ENCODE results near the gene F13A1. TPM values are rescaled to one million over a fixed set of nuclear protein-coding genes. Genes with fewer than 3 reads are reported as not detected.

F13A1 gene
- polyA plus RNA-seq, 1 of the 3 experiments (the other 2 are of a cell fraction), result not detected

GRCh38 chr6:6210994-6211393 lies 109.5 kb downstream of the F13A1 start:
- no peak for TF ChIP-seq GABPA (IDR thresholded peaks at IDR 0.05; ENCODE audit: low read depth)
- no peak for TF ChIP-seq SIN3A (IDR thresholded peaks at IDR 0.05; ENCODE audit: borderline replicate concordance, low read depth, low read length)
- TF ChIP-seq PBX3 (IDR thresholded peaks at IDR 0.05), result no peak
- ChIA-PET POLR2A (no interaction called here), CTCF (no interaction called here)
- H3F3A ChIP-seq (replicated peaks; ENCODE audit: insufficient read depth), result no peaks in the 10 kb centered on the region
- no peak overlapping the region for H3K4me2 ChIP-seq
- no peak overlapping the region for H3K4me3 ChIP-seq (ENCODE audit: low read depth in 2 of 2, low read length in 1 of 2)
- H3K9me2 ChIP-seq, result no peaks in the 10 kb centered on the region
- H3K79me2 ChIP-seq (ENCODE audit: insufficient read depth), result no peaks in the 10 kb centered on the region
- H3K36me3 ChIP-seq (replicated peaks in 1 of 2; ENCODE audit: control insufficient read depth in 1 of 2, insufficient read depth in 2 of 2, low read length in 1 of 2), result no peaks in the 10 kb centered on the region
- H3K4me1 ChIP-seq (ENCODE audit: control insufficient read depth in 1 of 2, insufficient read depth in 2 of 2, low read depth in 1 of 2, low read length in 1 of 2), result no peaks in the 10 kb centered on the region
- 3% methylated on average over 2 of the region's 2 CpGs for WGBS (ENCODE audit: low lambda C conversion rate)
- H3K27ac ChIP-seq (ENCODE audit: low read depth in 2 of 2, low read length in 1 of 2), result no peak overlapping the region
- no peak overlapping the region for H2AFZ ChIP-seq (ENCODE audit: low read depth)
- DNase-seq, result no peak
- H3K27me3 ChIP-seq (ENCODE audit: insufficient read depth), result no peaks in the 10 kb centered on the region
- no peak overlapping the region for H3K9ac ChIP-seq
- no peaks in the 10 kb centered on the region for H3K9me3 ChIP-seq
- no peaks in the 10 kb centered on the region for H4K20me1 ChIP-seq (ENCODE audit: insufficient read depth)

GRCh38 chr6:6202886-6203285 lies 117.6 kb downstream of the F13A1 start:
- Histone ChIP-seq H3K27me3 (ENCODE audit: insufficient read depth) (no peaks in the 10 kb centered on the region), H3K4me3 (ENCODE audit: low read depth in 2 of 2, low read length in 1 of 2) (no peak overlapping the region), H3F3A (replicated peaks; ENCODE audit: insufficient read depth) (no peaks in the 10 kb centered on the region), H3K4me1 (ENCODE audit: control insufficient read depth in 1 of 2, insufficient read depth in 2 of 2, low read depth in 1 of 2, low read length in 1 of 2) (no peaks in the 10 kb centered on the region), H4K20me1 (ENCODE audit: insufficient read depth) (no peaks in the 10 kb centered on the region), H3K9ac (no peak overlapping the region), H3K36me3 (replicated peaks in 1 of 2; ENCODE audit: control insufficient read depth in 1 of 2, insufficient read depth in 2 of 2, low read length in 1 of 2) (no peaks in the 10 kb centered on the region), H2AFZ (ENCODE audit: low read depth) (no peak overlapping the region), H3K9me3 (no peaks in the 10 kb centered on the region), H3K79me2 (ENCODE audit: insufficient read depth) (no peaks in the 10 kb centered on the region), H3K27ac (ENCODE audit: low read depth in 2 of 2, low read length in 1 of 2) (no peak overlapping the region), H3K9me2 (no peaks in the 10 kb centered on the region), H3K4me2 (no peak overlapping the region)
- 0% methylated on average over 2 of the region's 2 CpGs for WGBS (ENCODE audit: low lambda C conversion rate)
- ChIA-PET CTCF (no interaction called here), POLR2A (no interaction called here)
- no peak for DNase-seq
- no peak for TF ChIP-seq MEF2A (IDR thresholded peaks at IDR 0.05; ENCODE audit: borderline replicate concordance, low read depth)
- TF ChIP-seq IRF3 (IDR thresholded peaks at IDR 0.05; ENCODE audit: low read depth, low read length), result no peak
- TF ChIP-seq REST (IDR thresholded peaks at IDR 0.05; ENCODE audit: low read depth, low read length), result no peak

Measured in SK-N-SH (cell line).